GM12878 (cell line): ENCODE results near the gene NR4A2. TPM values are rescaled to one million over a fixed set of nuclear protein-coding genes. Genes with fewer than 3 reads are reported as not detected.

Experiments
- ATAC-seq: fragments of 200-7000 bp; cut with Tn5 transposase; 3 replicates; pipeline ENCODE4 v1.9.1; 2020; ENCODE audit warnings: mild to moderate bottlenecking, moderate library complexity
- BruUV-seq: library from RNA; stranded (reverse); fragments of 400-500 nt; replicated peaks from 2 replicates; lab custom pipeline; 2021; lab: Mats Ljungman, UMichigan
- CTCF ChIA-PET: fragments of 300-600 bp; sonication (Branson Sonifier 250); formaldehyde crosslinking; extraction: SDS; loops from one replicate; lab custom pipeline; 2021; ENCODE audit warnings: inconsistent platforms; lab: Yijun Ruan, JAX
- POLR2A ChIA-PET: fragments of 350-600 bp; formaldehyde crosslinking; extraction: SDS; loops from one replicate; lab custom pipeline; 2021; ENCODE audit warnings: inconsistent platforms; lab: Charles Lee
- RAD21 ChIA-PET: fragments of 300-600 bp; sonication (Branson Sonifier 250); formaldehyde crosslinking; loops from one replicate; lab custom pipeline; 2023; ENCODE audit warnings: antibody characterized with exemption; ENCODE audit not compliant: unreplicated experiment; lab: Charles Lee
- SMC1A ChIA-PET: fragments of 300-600 bp; sonication (Branson Sonifier 250); formaldehyde crosslinking; loops from one replicate; lab custom pipeline; 2023; ENCODE audit not compliant: unreplicated experiment, uncharacterized antibody; lab: Charles Lee
- DNase-seq: peaks from one replicate; pipeline ENCODE4 v3.0.0-alpha.2; 2011; ENCODE audit warnings: low read depth, low spot score
- FAIRE-seq: peaks from 3 replicates; lab custom pipeline; 2011; peaks lifted over from hg19 to GRCh38; lab: Jason Lieb, UNC
- H2AFZ ChIP-seq: 2 replicates; pipeline ENCODE4 v1.6.0; 2011; ENCODE audit warnings: low read depth, low read length, control low read depth; ENCODE audit not compliant: control insufficient read depth
- H3K27ac ChIP-seq: 2 replicates; pipeline ENCODE4 v1.5.1; 2011; ENCODE audit warnings: control low read depth; ENCODE audit not compliant: control insufficient read depth, insufficient read depth
- H3K27me3 ChIP-seq, 2 experiments: replicated peaks in 1 of 2; 2 replicates each; pipeline versions ENCODE4 v1.6.0 to v1.6.1; 2011; ENCODE audit warnings: low read length in 1 of 2; ENCODE audit not compliant: control insufficient read depth in 2 of 2, insufficient read depth in 2 of 2
- H3K36me3 ChIP-seq, 2 experiments: 2 replicates each; pipeline ENCODE4 v1.5.1; 2011; ENCODE audit warnings: low read length in 1 of 2; ENCODE audit not compliant: control insufficient read depth in 2 of 2, insufficient read depth in 2 of 2
- H3K4me1 ChIP-seq: 2 replicates; pipeline ENCODE4 v1.6.1; 2011; ENCODE audit warnings: mild to moderate bottlenecking, low read length, moderate library complexity, mixed read lengths; ENCODE audit not compliant: control insufficient read depth, insufficient read depth
- H3K4me2 ChIP-seq: 2 replicates; pipeline ENCODE4 v1.6.0; 2011; ENCODE audit warnings: control low read depth; ENCODE audit not compliant: control insufficient read depth, insufficient read depth
- H3K4me3 ChIP-seq: fragments of 200-600 bp; sonication (generic); 2 replicates; pipeline ENCODE4 v1.5.1; 2016
- H3K79me2 ChIP-seq: 2 replicates; pipeline ENCODE4 v1.6.0; 2011; ENCODE audit warnings: low read length; ENCODE audit not compliant: control insufficient read depth, insufficient read depth
- H3K9ac ChIP-seq: 2 replicates; pipeline ENCODE4 v1.8.0; 2011; ENCODE audit warnings: low read length, control low read depth, mixed read lengths; ENCODE audit not compliant: control insufficient read depth, insufficient read depth
- H3K9me3 ChIP-seq: replicated peaks from 3 replicates; pipeline ENCODE4 v1.5.1; 2011; ENCODE audit warnings: mild to moderate bottlenecking, low read length; ENCODE audit not compliant: control insufficient read depth, insufficient read depth
- H4K20me1 ChIP-seq: 2 replicates; pipeline ENCODE4 v1.6.0; 2011; ENCODE audit not compliant: control insufficient read depth, insufficient read depth
- ATF7 ChIP-seq: fragments of 450-650 bp; IDR thresholded peaks from 2 replicates; pipeline ENCODE4 v1.6.1; 2016; ENCODE audit warnings: low read depth, mild to moderate bottlenecking
- ETV6 ChIP-seq, 2 experiments: fragments of 450-650 bp in 1 of 2; IDR thresholded peaks in 1 of 2; conservative IDR thresholded peaks in 1 of 2; 2 replicates each; pipeline ENCODE4 v1.6.1; 2014; ENCODE audit warnings: antibody characterized with exemption in 1 of 2, borderline replicate concordance in 1 of 2, low read depth in 1 of 2, mild to moderate bottlenecking in 1 of 2, moderate library complexity in 1 of 2
- FOXM1 ChIP-seq: IDR thresholded peaks from 2 replicates; pipeline ENCODE4 v1.6.1; 2012; ENCODE audit warnings: low read depth, mild to moderate bottlenecking, inconsistent platforms, low read length, moderate library complexity
- HDGF ChIP-seq: fragments of 450-650 bp; IDR thresholded peaks from 2 replicates; pipeline ENCODE4 v1.6.1; 2016; ENCODE audit warnings: antibody characterized with exemption
- MYC ChIP-seq: IDR thresholded peaks from 2 replicates; pipeline ENCODE4 v1.6.1; 2011; ENCODE audit warnings: mild to moderate bottlenecking, low read length, moderate library complexity, inconsistent platforms; ENCODE audit not compliant: insufficient read depth, insufficient replicate concordance, insufficient read length, severe bottlenecking
- SIX5 ChIP-seq: IDR thresholded peaks from 2 replicates; pipeline ENCODE4 v1.6.1; 2011; ENCODE audit warnings: mild to moderate bottlenecking, low read depth, low read length, moderate library complexity; ENCODE audit not compliant: severe bottlenecking
- STAT3 ChIP-seq: IDR thresholded peaks from 2 replicates; pipeline ENCODE4 v1.6.1; 2011; ENCODE audit warnings: low read depth, low read length, improper control_type of control experiment
- ZNF207 ChIP-seq: fragments of 450-650 bp; IDR thresholded peaks from 2 replicates; pipeline ENCODE4 v1.6.1; 2014; ENCODE audit warnings: antibody characterized with exemption, mild to moderate bottlenecking, borderline replicate concordance
- ZNF217 ChIP-seq: fragments of 450-650 bp; IDR thresholded peaks from 2 replicates; pipeline ENCODE4 v1.6.1; 2017; ENCODE audit warnings: antibody characterized with exemption, mild to moderate bottlenecking
- WGBS: methylation state at CpG from one replicate; pipeline ENCODE4 v1.1.6; 2016; ENCODE audit warnings: low lambda C conversion rate; ENCODE audit not compliant: insufficient replicate concordance, insufficient coverage; ENCODE audit errors: missing lambda C conversion rate; 5-methylcytosine and 5-hydroxymethylcytosine counted together
- in situ Hi-C: fragments of 300-500 bp; cut with MboI; formaldehyde crosslinking; loops from 9 replicates; pipeline ENCODE4 v1.14.3; 2018; ENCODE audit warnings: mixed read lengths
- intact Hi-C: fragments of 100-400 bp; cut with micrococcal nuclease; formaldehyde crosslinking; loops from one replicate; pipeline ENCODE4 v1.14.2; 2022; ENCODE audit not compliant: unreplicated experiment
- polyA plus RNA-seq, 11 experiments: library from polyadenylated mRNA; depleted of rRNA in 4 of 11; unstranded in 6 of 11; stranded (reverse) in 5 of 11; fragments of >200 nt; fragmentation: Nextera tagmentation in 4 of 11; fragmentation: Illumina TruSeq in 1 of 11; extraction: Ambion mirVana in 4 of 11; extraction: Trizol in 1 of 11; gene quantifications; 1 replicate in 1 of 11; 2 replicates in 10 of 11; pipeline versions ENCODE4 v1.2.1 to v1.2.3, GENCODE V29; 2011 to 2016; ENCODE audit warnings: inconsistent platforms in 2 of 11, missing spikeins in 2 of 11, low read depth in 1 of 11
- total RNA-seq, 4 experiments: library from RNA; depleted of rRNA in 3 of 4; stranded (reverse); fragments of >200 nt in 3 of 4; fragmentation: Illumina TruSeq in 1 of 4; extraction: Trizol in 1 of 4; gene quantifications; 2 replicates each; pipeline versions ENCODE4 v1.2.1 to v1.2.3, GENCODE V29; 2013 to 2021

NR4A2 gene
- total and polyA plus RNA-seq, 10 of the 15 experiments (the other 5 are each of a cell fraction or from before 2014, with no cell fraction given) = 0.15 to 3.4 (median 0.58) TPM

- Histone ChIP-seq H2AFZ (no peak overlapping the region; the same call in 1 of the 2 replicates), H3K9ac (no peak overlapping the region), H3K27me3 (no peaks in the 10 kb centered on the region), H3K4me3 (no peak overlapping the region; the same call in 1 of the 2 replicates), H4K20me1 (no peaks in the 10 kb centered on the region), H3K36me3 (no peaks in the 10 kb centered on the region), H3K4me1 (peaks cover 20% of the 10 kb centered on the region), H3K4me2 (peak overlapping the region; percentile 34; the same call in 1 of the 2 replicates), H3K9me3 (no peaks in the 10 kb centered on the region), H3K27ac (peak overlapping the region; percentile 100), H3K79me2 (peaks cover 1% of the 10 kb centered on the region)
- ATAC-seq = no peak
- ChIA-PET RAD21 (interaction anchor here (0.5 to 7.1 kb wide), 8 partner anchors 60 to 1098 kb away, joined by 3 to 36 read pairs (median 13); partner anchors contain the start of gene GPD2), CTCF (interaction anchor here (1.6 to 2.7 kb wide), 4 partner anchors 97 to 250 kb away, joined by 3 to 16 read pairs (median 10); partner anchors contain the start of gene GPD2), SMC1A (interaction anchor here (0.5 to 8.9 kb wide), 16 partner anchors 18 to 854 kb away, joined by 3 to 244 read pairs (median 6); partner anchors contain the start of gene GPD2), POLR2A (interaction anchor here (1.0 to 3.4 kb wide), 8 partner anchors 57 to 198 kb away, joined by 3 to 27 read pairs (median 6); no protein-coding TSS in a partner anchor)
- no peak for FAIRE-seq
- no peak for DNase-seq
- TF ChIP-seq SIX5 (no peak), ETV6 (conservative IDR thresholded peaks at IDR 0.05 in 1 of 2, IDR thresholded peaks at IDR 0.05 in 1 of 2; ENCODE audit: borderline replicate concordance in 1 of 2, low read depth in 1 of 2) (no peak), HDGF (no peak), MYC (no peak), ZNF217 (no peak), FOXM1 (0 out of 2 replicates have a peak, but pooled peaks have one; percentile 19), STAT3 (no peak), ATF7 (no peak), ZNF207 (no peak)
- intact Hi-C loops (loop anchor here (1.0 to 10.0 kb wide), 5 partner anchors 95 to 965 kb away; no protein-coding TSS in a partner anchor), in situ Hi-C loops (loop anchor here (10.0 to 25.0 kb wide), 2 partner anchors 55 to 247 kb away; no protein-coding TSS in a partner anchor)
- 88% methylated on average over 3 of the region's 3 CpGs for WGBS
- no TSS peak for BruUV-seq
These were observed 7.3 kb upstream of the NR4A2 start for GRCh38 chr2:156339865-156340264.
